Transverse colon (tissue), 3 donors: ENCODE measurements around the gene ADK.

ENCODE experiments used
- CTCF ChIP-seq, 5 experiments: fragments of 200-600 bp in 3 of 5; fragments of 450-650 bp in 2 of 5; sonication (generic) in 3 of 5; IDR thresholded peaks; 1 replicate in 2 of 5; 2 replicates in 3 of 5; pipeline ENCODE4 v1.5.1; 2016 to 2017; ENCODE audit warnings: antibody characterized with exemption in 5 of 5, inconsistent platforms in 3 of 5, mild to moderate bottlenecking in 2 of 5, moderate library complexity in 1 of 5
- POLR2A ChIP-seq: fragments of 450-650 bp; IDR thresholded peaks from one replicate; pipeline ENCODE4 v1.6.1; 2016; ENCODE audit warnings: antibody characterized with exemption, mild to moderate bottlenecking, moderate library complexity

- TF ChIP-seq CTCF (IDR thresholded peaks at IDR 0.05): no peak
- TF ChIP-seq POLR2A: no peak
Observed at GRCh38 chr10:74165530-74165901, 14.5 kb downstream of the ADK start.
